Stomach (tissue), 4 donors: ENCODE measurements around the gene LINC01488.

Source experiments
- EP300 ChIP-seq: sonication (generic); formaldehyde crosslinking; IDR thresholded peaks from one replicate; pipeline ENCODE4 v1.6.1; 2017; ENCODE audit warnings: antibody characterized with exemption
- POLR2A ChIP-seq, 4 donors: fragments of 450-650 bp; IDR thresholded peaks; one replicate each; pipeline ENCODE4 v1.6.1; 2016; ENCODE audit warnings: antibody characterized with exemption in 4 of 4, control low read depth in 2 of 4, mild to moderate bottlenecking in 1 of 4, moderate library complexity in 1 of 4
- POLR2AphosphoS5 ChIP-seq, 3 donors: sonication (generic); formaldehyde crosslinking; IDR thresholded peaks; one replicate each; pipeline ENCODE4 v1.6.1; 2016; ENCODE audit warnings: antibody characterized with exemption in 3 of 3
- TF ChIP-seq, protein P1 (sequence below), 7 experiments: fragments of 450-650 bp in 4 of 7; fragments of 200-600 bp in 3 of 7; sonication (generic) in 3 of 7; IDR thresholded peaks; one replicate each; pipeline ENCODE4 v1.5.1; 2016 to 2019; ENCODE audit warnings: antibody characterized with exemption in 7 of 7, control low read depth in 2 of 7, mild to moderate bottlenecking in 1 of 7

DNA sequence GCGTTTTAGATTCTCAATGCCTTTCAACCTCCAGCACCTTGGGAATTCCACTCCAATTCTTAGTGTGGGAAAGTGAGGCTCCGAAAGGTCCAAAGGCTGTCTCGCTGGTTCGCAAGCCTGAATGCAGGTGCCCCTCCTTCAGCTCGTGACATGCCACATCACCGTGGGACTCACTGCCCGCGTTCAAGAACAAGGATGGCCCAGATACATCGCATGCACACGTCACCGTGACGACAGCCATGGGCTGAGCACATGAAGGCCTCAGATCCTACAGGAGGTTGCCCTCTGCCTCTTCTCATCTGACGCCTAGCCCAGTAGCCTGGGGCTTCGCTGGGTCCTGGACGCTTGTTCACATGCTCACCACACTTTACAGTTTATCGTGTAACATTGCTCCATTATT lies 4.4 kb upstream of the LINC01488 start:
- TF ChIP-seq, protein P1, sequence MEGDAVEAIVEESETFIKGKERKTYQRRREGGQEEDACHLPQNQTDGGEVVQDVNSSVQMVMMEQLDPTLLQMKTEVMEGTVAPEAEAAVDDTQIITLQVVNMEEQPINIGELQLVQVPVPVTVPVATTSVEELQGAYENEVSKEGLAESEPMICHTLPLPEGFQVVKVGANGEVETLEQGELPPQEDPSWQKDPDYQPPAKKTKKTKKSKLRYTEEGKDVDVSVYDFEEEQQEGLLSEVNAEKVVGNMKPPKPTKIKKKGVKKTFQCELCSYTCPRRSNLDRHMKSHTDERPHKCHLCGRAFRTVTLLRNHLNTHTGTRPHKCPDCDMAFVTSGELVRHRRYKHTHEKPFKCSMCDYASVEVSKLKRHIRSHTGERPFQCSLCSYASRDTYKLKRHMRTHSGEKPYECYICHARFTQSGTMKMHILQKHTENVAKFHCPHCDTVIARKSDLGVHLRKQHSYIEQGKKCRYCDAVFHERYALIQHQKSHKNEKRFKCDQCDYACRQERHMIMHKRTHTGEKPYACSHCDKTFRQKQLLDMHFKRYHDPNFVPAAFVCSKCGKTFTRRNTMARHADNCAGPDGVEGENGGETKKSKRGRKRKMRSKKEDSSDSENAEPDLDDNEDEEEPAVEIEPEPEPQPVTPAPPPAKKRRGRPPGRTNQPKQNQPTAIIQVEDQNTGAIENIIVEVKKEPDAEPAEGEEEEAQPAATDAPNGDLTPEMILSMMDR (IDR thresholded peaks at IDR 0.05), result no peak
- TF ChIP-seq POLR2A (IDR thresholded peaks at IDR 0.05), result no peak
- no peak for TF ChIP-seq POLR2AphosphoS5 (IDR thresholded peaks at IDR 0.05)
- no peak for TF ChIP-seq EP300
